ENCODE measurements around the gene ESRRA. TPM values are rescaled to one million over a fixed set of nuclear protein-coding genes. Genes with fewer than 3 reads are reported as not detected.

The ESRRA gene
- total RNA-seq = 10 to 100 TPM; 10.9 to 12.0 TPM
- 23.0 TPM for polyA plus RNA-seq (2013, experiment 1 of 2)
- 22.6 TPM for polyA plus RNA-seq (2013, experiment 2 of 2)
- 13.9 to 117 (median 33.7) reads per million in 172 experiments for total RNA-seq

GRCh38 chr11:64305075-64305690 is at the start of gene ESRRA:
TSS of gene ESRRA (plus strand) at chr11:64305524. CDS start at chr11:64307180, 1,656 bp downstream.
- peaks cover 0 to 13% of the 10 kb centered on the region in 2 experiments for H3K9me3 ChIP-seq (ENCODE audit: control insufficient read depth in 1 of 2, insufficient read depth in 1 of 2, low read length in 2 of 2)
- ChIA-PET POLR2A (interaction anchor here (0.7 to 7.6 kb wide), 9 partner anchors 12 to 119 kb away, joined by 3 to 105 read pairs (median 17); partner anchors contain the start of genes BAD, CCDC88B, FERMT3 and GPR137), CTCF (interaction anchor here (0.7 to 6.0 kb wide), 20 partner anchors 12 to 119 kb away, joined by 3 to 123 read pairs (median 6); partner anchors contain the start of genes BAD, FERMT3, GPR137 and NUDT22)
- H3K27me3 ChIP-seq (ENCODE audit: control insufficient read depth in 1 of 2, insufficient read depth in 2 of 2, low read length in 2 of 2) = peaks cover 19% of the 10 kb centered on the region in 2 experiments
- H3K27ac ChIP-seq (ENCODE audit: low read depth in 1 of 2, low read length in 2 of 2) = peak within 1 kb of the TSS; percentile 84 to 93
- Mint-ChIP-seq H3K4me3 (peak within 1 kb of the TSS; percentile 98), H3K9me3 (no peaks in the 10 kb centered on the region), H3K36me3 (ENCODE audit: low read depth) (peaks cover 7% of the 10 kb centered on the region), H3K27ac (peak within 1 kb of the TSS; percentile 96), H3K27me3 (peaks cover 27% of the 10 kb centered on the region), H3K4me1 (ENCODE audit: low read depth) (peaks cover 35% of the 10 kb centered on the region)
- intact Hi-C loops (cut with DNase I, micrococcal nuclease) = loop anchor here (1.0 to 10.0 kb wide), 8 partner anchors 12 to 310 kb away; partner anchors contain the start of genes CCDC88B (in 2 of the 2), FKBP2 (in 1 of the 2), PLCB3 (in 1 of the 2) and TRMT112 (in 1 of the 2)
- ATAC-seq (ENCODE audit: poor library complexity) (peak; percentile 77), DNase-seq (peak; percentile 98 to 100 (median 100))
- peaks cover 48% of the 10 kb centered on the region for H3K4me1 ChIP-seq (ENCODE audit: insufficient read depth, low read length)
- H3K4me3 ChIP-seq (ENCODE audit: low read length) = peak within 1 kb of the TSS; percentile 92
- peaks cover 5% of the 10 kb centered on the region for H3K36me3 ChIP-seq (ENCODE audit: insufficient read depth, low read length)
- TF ChIP-seq CTCF (IDR thresholded peaks at IDR 0.05) = no peak

DNA sequence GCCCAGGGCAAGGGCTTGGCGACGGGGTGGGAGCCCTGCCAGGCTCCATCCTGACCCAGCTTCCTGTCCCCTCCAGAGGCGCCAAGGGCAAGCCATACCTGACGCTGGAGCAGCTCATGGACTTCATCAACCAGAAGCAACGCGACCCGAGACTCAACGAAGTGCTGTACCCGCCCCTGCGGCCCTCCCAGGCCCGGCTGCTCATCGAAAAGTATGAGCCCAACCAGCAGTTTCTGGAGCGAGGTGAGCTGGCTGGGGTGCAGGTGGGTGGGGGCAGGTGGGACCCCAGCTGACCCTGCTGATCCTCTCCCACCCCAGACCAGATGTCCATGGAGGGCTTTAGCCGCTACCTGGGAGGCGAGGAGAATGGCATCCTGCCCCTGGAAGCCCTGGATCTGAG is 49.0 kb upstream of the ESRRA start:
- Histone ChIP-seq H3K27ac (ENCODE audit: low read depth in 1 of 2, low read length in 2 of 2) (no peak overlapping the region), H3K27me3 (ENCODE audit: control insufficient read depth in 1 of 2, insufficient read depth in 2 of 2, low read length in 2 of 2) (no peaks in the 10 kb centered on the region), H3K4me3 (ENCODE audit: low read length) (no peak overlapping the region), H3K9me3 (ENCODE audit: control insufficient read depth in 1 of 2, insufficient read depth in 1 of 2, low read length in 2 of 2) (no peaks in the 10 kb centered on the region), H3K36me3 (ENCODE audit: insufficient read depth, low read length) (peaks cover 16% of the 10 kb centered on the region), H3K4me1 (ENCODE audit: insufficient read depth, low read length) (peaks cover 25% of the 10 kb centered on the region)
- ChIA-PET CTCF (no interaction called here), POLR2A (interaction anchor here (1.1 kb wide), 2 partner anchors 11 to 14 kb away, joined by 3 to 4 read pairs; no protein-coding TSS in a partner anchor)
- ATAC-seq (ENCODE audit: poor library complexity) (no peak), DNase-seq (no peak)
- Mint-ChIP-seq H3K27ac (no peak overlapping the region), H3K9me3 (no peaks in the 10 kb centered on the region), H3K36me3 (ENCODE audit: low read depth) (peaks cover 13% of the 10 kb centered on the region), H3K4me3 (no peak overlapping the region), H3K4me1 (ENCODE audit: low read depth) (peaks cover 8% of the 10 kb centered on the region), H3K27me3 (no peaks in the 10 kb centered on the region)
- TF ChIP-seq CTCF (IDR thresholded peaks at IDR 0.05) = no peak
- intact Hi-C loops (cut with DNase I, micrococcal nuclease) = loop anchor here in 1 of 2 experiments (10.0 kb wide), 1 partner anchor 399 kb away; no protein-coding TSS in a partner anchor

GRCh38 chr11:64258356-64258755 is 47.0 kb upstream of the ESRRA start:
- H3K9me3 ChIP-seq (ENCODE audit: control insufficient read depth in 1 of 2, insufficient read depth in 1 of 2, low read length in 2 of 2) = no peaks in the 10 kb centered on the region
- no peak for ATAC-seq (ENCODE audit: poor library complexity)
- H3K27ac ChIP-seq (ENCODE audit: low read depth in 1 of 2, low read length in 2 of 2) = no peak overlapping the region
- H3K36me3 ChIP-seq (ENCODE audit: insufficient read depth, low read length) = peaks cover 24% of the 10 kb centered on the region
- no peak overlapping the region for H3K4me3 ChIP-seq (ENCODE audit: low read length)
- CTCF ChIA-PET = interaction anchor here (1.0 kb wide), 1 partner anchor 54 kb away, joined by 3 read pairs; no protein-coding TSS in a partner anchor
- TF ChIP-seq CTCF (IDR thresholded peaks at IDR 0.05) = no peak
- no peak for DNase-seq
- Mint-ChIP-seq H3K27me3 (no peaks in the 10 kb centered on the region), H3K36me3 (ENCODE audit: low read depth) (peaks cover 13% of the 10 kb centered on the region), H3K27ac (no peak overlapping the region), H3K9me3 (no peaks in the 10 kb centered on the region), H3K4me1 (ENCODE audit: low read depth) (no peaks in the 10 kb centered on the region), H3K4me3 (no peak overlapping the region)
- peaks cover 7% of the 10 kb centered on the region for H3K4me1 ChIP-seq (ENCODE audit: insufficient read depth, low read length)
- intact Hi-C loops (cut with DNase I, micrococcal nuclease) = loop anchor here in 1 of 2 experiments (10.0 kb wide), 1 partner anchor 396 kb away; no protein-coding TSS in a partner anchor
- H3K27me3 ChIP-seq (ENCODE audit: control insufficient read depth in 1 of 2, insufficient read depth in 2 of 2, low read length in 2 of 2) = no peaks in the 10 kb centered on the region
- POLR2A ChIA-PET = no interaction called here
